ENCODE results near the gene ATP8A1. TPM values are rescaled to one million over a fixed set of nuclear protein-coding genes. Genes with fewer than 3 reads are reported as not detected.

Gene ATP8A1
- total and polyA plus RNA-seq, 2 of the 8 experiments (the other 6 are each of a cell fraction or from before 2014, with no cell fraction given) = 3.7 to 14.9 TPM

DNA sequence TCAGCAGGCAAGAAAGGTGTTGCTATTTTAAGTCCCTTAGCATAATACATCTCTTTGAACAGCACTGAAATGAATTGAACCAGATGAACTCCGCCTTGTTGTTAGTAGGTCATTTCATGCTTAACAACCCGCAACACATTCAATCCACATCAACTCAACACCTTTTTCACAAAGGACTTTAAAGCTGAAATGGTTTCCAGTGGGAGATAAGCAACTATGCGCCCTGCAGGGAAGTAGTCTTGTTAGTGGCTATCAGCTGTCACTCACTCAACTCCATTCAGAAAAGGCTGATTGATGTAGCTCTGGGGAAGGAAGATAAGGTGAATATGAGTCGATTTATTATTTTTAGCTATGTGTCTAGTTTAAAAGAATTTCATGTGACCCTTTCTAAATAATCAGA, 46.0 kb downstream of the ATP8A1 start:
- Histone ChIP-seq H4K8ac (ENCODE audit: extremely low read depth, insufficient read depth, low read length) (no peak overlapping the region), H3K27ac (ENCODE audit: low read depth, low read length) (no peak overlapping the region), H2AK5ac (ENCODE audit: low read depth, low read length) (no peak overlapping the region), H3K18ac (ENCODE audit: extremely low read depth, low read length) (no peak overlapping the region), H3K56ac (replicated peaks; ENCODE audit: insufficient read length, low read depth, low read length) (no peak overlapping the region), H3K4me2 (ENCODE audit: insufficient read depth in 1 of 2, low read depth in 2 of 2, low read length in 2 of 2) (no peak overlapping the region), H3K23ac (ENCODE audit: insufficient read length) (no peak overlapping the region), H3K14ac (ENCODE audit: insufficient read length) (no peak overlapping the region), H3K79me2 (ENCODE audit: control insufficient read depth in 1 of 2, insufficient read depth in 2 of 2, low read length in 2 of 2) (no peaks in the 10 kb centered on the region), H3K9me3 (ENCODE audit: insufficient read depth in 2 of 2, low read depth in 1 of 2, low read length in 1 of 2) (no peaks in the 10 kb centered on the region), H2BK20ac (ENCODE audit: low read length) (no peak overlapping the region), H2BK12ac (ENCODE audit: low read depth, low read length) (no peak overlapping the region), H2BK5ac (ENCODE audit: low read depth, low read length) (no peak overlapping the region), H3K23me2 (ENCODE audit: low read depth, low read length) (no peaks in the 10 kb centered on the region), H3K36me3 (ENCODE audit: control insufficient read depth in 2 of 4, insufficient read depth in 4 of 4, low read length in 3 of 4) (no peaks in the 10 kb centered on the region; a peak in 1 of 8 replicates), H3K4me1 (replicated peaks in 1 of 4; ENCODE audit: control insufficient read depth in 3 of 4, insufficient read depth in 4 of 4, low read length in 3 of 4) (no peaks in the 10 kb centered on the region), H3K79me1 (ENCODE audit: low read depth, low read length) (no peaks in the 10 kb centered on the region), H4K20me1 (replicated peaks in 1 of 2; ENCODE audit: control insufficient read depth in 1 of 2, insufficient read depth in 2 of 2, low read length in 2 of 2) (peaks cover 0 to 1% of the 10 kb centered on the region in 2 experiments), H4K91ac (replicated peaks; ENCODE audit: insufficient read length, low read length) (no peak overlapping the region), H3K27me3 (replicated peaks in 1 of 4; ENCODE audit: control insufficient read depth in 3 of 4, extremely low read depth in 1 of 4, insufficient read depth in 3 of 4, low read length in 3 of 4) (no peaks in the 10 kb centered on the region), H4K5ac (ENCODE audit: insufficient read length, low read depth, low read length) (no peak overlapping the region), H3K4ac (replicated peaks; ENCODE audit: insufficient read length, low read depth, low read length) (no peak overlapping the region), H3K4me3 (ENCODE audit: extremely low read depth in 1 of 4, insufficient read depth in 2 of 4, low read depth in 3 of 4, low read length in 4 of 4) (no peak overlapping the region), H2BK120ac (replicated peaks; ENCODE audit: low read depth, low read length) (no peak overlapping the region), H2BK15ac (ENCODE audit: low read length) (no peak overlapping the region), H3K9ac (replicated peaks in 1 of 4; ENCODE audit: extremely low read depth in 1 of 4, low read depth in 3 of 4, low read length in 3 of 4) (no peak overlapping the region), H2AFZ (ENCODE audit: low read length) (no peak overlapping the region)
- WGBS, 2 experiments (ENCODE audit: extremely low coverage in 1 of 2, insufficient coverage in 1 of 2, insufficient read length in 1 of 2, insufficient replicate concordance in 2 of 2, low coverage in 1 of 2, low lambda C conversion rate in 2 of 2, missing lambda C conversion rate in 1 of 2) = 91% methylated on average over 4 of the region's 4 CpGs; no CpG with 5 or more reads in 1 of the 2 experiments
- ChIA-PET POLR2A (ENCODE audit: partially characterized antibody) (interaction anchor here (0.6 kb wide), 1 partner anchor 9 kb away, joined by 3 read pairs; no protein-coding TSS in a partner anchor), CTCF (ENCODE audit: partially characterized antibody) (interaction anchor here (1.1 kb wide), 2 partner anchors 25 to 353 kb away, joined by 3 read pairs; no protein-coding TSS in a partner anchor)
- no peak for DNase-seq (ENCODE audit: low read depth in 1 of 2, low spot score in 2 of 2)
- no peak for FAIRE-seq
- TF ChIP-seq JUN (IDR thresholded peaks at IDR 0.05; ENCODE audit: low read depth, low read length) = no peak
